Measurements from ENCODE around the gene TRPV2.

- no peak for TF ChIP-seq FOXM1 (IDR thresholded peaks at IDR 0.05; ENCODE audit: borderline replicate concordance)
- TF ChIP-seq SP1 (IDR thresholded peaks at IDR 0.05), result no peak
- no peak for TF ChIP-seq ARNT (IDR thresholded peaks at IDR 0.05)
- TF ChIP-seq FOXK2 (IDR thresholded peaks at IDR 0.05), result no peak
- TF ChIP-seq ELF4 (IDR thresholded peaks at IDR 0.05), result no peak
Measured at GRCh38 chr17:16464303-16465051, 49.1 kb downstream of the TRPV2 start.

Measured in HEK293T (cell line).